NCI-H2196 treated with DMSO at 0.1 percent for 48 hours (cell line): ENCODE measurements around the gene TJP2.
"Not testable (repeated sequence)": the region's sequence is repeated elsewhere in the genome, so short reads cannot be mapped to it uniquely, and the experiment has no call there.

Source experiments
- DNase-seq: peaks from one replicate; lab custom pipeline; 2025; ENCODE audit not compliant: unreplicated experiment; lab: John Stamatoyannopoulos, UW

The TJP2 gene

GRCh38 chr9:69279084-69279731, 105.1 kb downstream of the TJP2 start:
- no peak for DNase-seq

GRCh38 chr9:69279733-69280132, 105.7 kb downstream of the TJP2 start:
- DNase-seq, result no peak

GRCh38 chr9:69283003-69283402, 108.9 kb downstream of the TJP2 start:
- no peak for DNase-seq

- no peak for DNase-seq
Measured at GRCh38 chr9:69292078-69292477, 118.0 kb downstream of the TJP2 start.

GRCh38 chr9:69293156-69293555, 119.1 kb downstream of the TJP2 start:
- no peak for DNase-seq

GRCh38 chr9:69295872-69296552, 121.9 kb downstream of the TJP2 start:
- no peak for DNase-seq

- no peak for DNase-seq
Measured at GRCh38 chr9:69297300-69297980, 123.4 kb downstream of the TJP2 start.

GRCh38 chr9:69299315-69299714, 125.2 kb downstream of the TJP2 start:
- no peak for DNase-seq

- DNase-seq, result no peak
Measured at GRCh38 chr9:69299826-69300225, 125.7 kb downstream of the TJP2 start.

GRCh38 chr9:69303331-69303730, 129.3 kb downstream of the TJP2 start:
- no peak for DNase-seq

- not testable (repeated sequence) for DNase-seq
Measured at GRCh38 chr9:69306895-69307445, 132.9 kb downstream of the TJP2 start.

- DNase-seq, result no peak
Measured at GRCh38 chr9:69307446-69308205, 133.5 kb downstream of the TJP2 start.

GRCh38 chr9:69308206-69308931, 134.3 kb downstream of the TJP2 start:
- DNase-seq, result no peak

GRCh38 chr9:69313175-69313574, 139.1 kb downstream of the TJP2 start:
- no peak for DNase-seq

- no peak for DNase-seq
Measured at GRCh38 chr9:69314547-69314946, 140.5 kb downstream of the TJP2 start.

- no peak for DNase-seq
Measured at GRCh38 chr9:69317081-69317480, 143.0 kb downstream of the TJP2 start.

GRCh38 chr9:69317894-69318293, 143.8 kb downstream of the TJP2 start:
- no peak for DNase-seq

- no peak for DNase-seq
Measured at GRCh38 chr9:69319324-69320025, 145.4 kb downstream of the TJP2 start.

GRCh38 chr9:69322256-69322655, 148.2 kb downstream of the TJP2 start:
- DNase-seq, result no peak

- DNase-seq, result no peak
Measured at GRCh38 chr9:69323861-69324260, 149.8 kb downstream of the TJP2 start.
